IPS-18a (cell line): ENCODE data around the gene CDH20.
A peak's percentile ranks its signal among the peaks of the same experiment; 100 is the strongest.

ENCODE experiments used
- H3K27ac ChIP-seq: one replicate; pipeline ENCODE4 v1.5.1; 2013; ENCODE audit warnings: low read length
- H3K27me3 ChIP-seq: one replicate; pipeline ENCODE4 v1.6.1; 2013; ENCODE audit warnings: mild to moderate bottlenecking, low read length; ENCODE audit not compliant: control insufficient read depth, insufficient read depth
- H3K36me3 ChIP-seq: one replicate; pipeline ENCODE4 v1.6.1; 2013; ENCODE audit warnings: low read depth, low read length; ENCODE audit not compliant: control insufficient read depth
- H3K4me1 ChIP-seq: one replicate; pipeline ENCODE4 v1.6.1; 2013; ENCODE audit warnings: low read depth, low read length; ENCODE audit not compliant: control insufficient read depth
- H3K4me3 ChIP-seq: one replicate; pipeline ENCODE4 v1.5.1; 2013; ENCODE audit warnings: low read length
- H3K9ac ChIP-seq: one replicate; pipeline ENCODE4 v1.6.1; 2013; ENCODE audit warnings: mild to moderate bottlenecking, low read length, moderate library complexity
- H3K9me3 ChIP-seq: one replicate; pipeline ENCODE4 v1.6.1; 2013; ENCODE audit warnings: low read depth, low read length; ENCODE audit not compliant: control insufficient read depth

Gene CDH20

GRCh38 chr18:61581578-61582201, 248.5 kb downstream of the CDH20 start:
- H3K27me3 ChIP-seq = peaks cover 16% of the 10 kb centered on the region
- H3K4me3 ChIP-seq = peak overlapping the region; percentile 66
- H3K36me3 ChIP-seq = no peaks in the 10 kb centered on the region
- peak overlapping the region; percentile 23 for H3K9ac ChIP-seq
- peaks cover 4% of the 10 kb centered on the region for H3K4me1 ChIP-seq
- no peak overlapping the region for H3K27ac ChIP-seq
- H3K9me3 ChIP-seq = no peaks in the 10 kb centered on the region

- Histone ChIP-seq H3K27me3 (peaks cover 16% of the 10 kb centered on the region), H3K4me1 (peaks cover 4% of the 10 kb centered on the region), H3K9ac (no peak overlapping the region), H3K27ac (no peak overlapping the region), H3K4me3 (peak overlapping the region; percentile 66), H3K9me3 (no peaks in the 10 kb centered on the region), H3K36me3 (no peaks in the 10 kb centered on the region)
These were observed 249.0 kb downstream of the CDH20 start for GRCh38 chr18:61582202-61582710.

GRCh38 chr18:61583548-61583947, 250.3 kb downstream of the CDH20 start:
- H3K9me3 ChIP-seq = no peaks in the 10 kb centered on the region
- H3K4me3 ChIP-seq = no peak overlapping the region
- H3K27ac ChIP-seq = no peak overlapping the region
- peaks cover 16% of the 10 kb centered on the region for H3K27me3 ChIP-seq
- H3K9ac ChIP-seq = no peak overlapping the region
- H3K36me3 ChIP-seq = no peaks in the 10 kb centered on the region
- peaks cover 4% of the 10 kb centered on the region for H3K4me1 ChIP-seq

GRCh38 chr18:61587865-61588264, 254.6 kb downstream of the CDH20 start:
- Histone ChIP-seq H3K9me3 (no peaks in the 10 kb centered on the region), H3K9ac (no peak overlapping the region), H3K4me3 (no peak overlapping the region), H3K27ac (no peak overlapping the region), H3K27me3 (peaks cover 6% of the 10 kb centered on the region), H3K4me1 (no peaks in the 10 kb centered on the region), H3K36me3 (no peaks in the 10 kb centered on the region)

GRCh38 chr18:61589053-61589723, 256.0 kb downstream of the CDH20 start:
- Histone ChIP-seq H3K4me1 (no peaks in the 10 kb centered on the region), H3K27me3 (no peaks in the 10 kb centered on the region), H3K36me3 (no peaks in the 10 kb centered on the region), H3K9ac (no peak overlapping the region), H3K9me3 (no peaks in the 10 kb centered on the region), H3K4me3 (no peak overlapping the region), H3K27ac (no peak overlapping the region)

- no peaks in the 10 kb centered on the region for H3K4me1 ChIP-seq
- H3K9me3 ChIP-seq = no peaks in the 10 kb centered on the region
- no peak overlapping the region for H3K4me3 ChIP-seq
- no peaks in the 10 kb centered on the region for H3K27me3 ChIP-seq
- H3K27ac ChIP-seq = no peak overlapping the region
- no peaks in the 10 kb centered on the region for H3K36me3 ChIP-seq
- H3K9ac ChIP-seq = no peak overlapping the region
These were observed 256.5 kb downstream of the CDH20 start for GRCh38 chr18:61589724-61590065.

- no peaks in the 10 kb centered on the region for H3K9me3 ChIP-seq
- H3K27ac ChIP-seq = no peak overlapping the region
- no peaks in the 10 kb centered on the region for H3K36me3 ChIP-seq
- H3K27me3 ChIP-seq = no peaks in the 10 kb centered on the region
- no peak overlapping the region for H3K4me3 ChIP-seq
- H3K4me1 ChIP-seq = no peaks in the 10 kb centered on the region
- H3K9ac ChIP-seq = no peak overlapping the region
These were observed 258.0 kb downstream of the CDH20 start for GRCh38 chr18:61591253-61591652.

GRCh38 chr18:61595615-61596251, 262.5 kb downstream of the CDH20 start:
- Histone ChIP-seq H3K9ac (no peak overlapping the region), H3K4me3 (no peak overlapping the region), H3K36me3 (no peaks in the 10 kb centered on the region), H3K4me1 (peaks cover 9% of the 10 kb centered on the region), H3K27me3 (no peaks in the 10 kb centered on the region), H3K27ac (no peak overlapping the region), H3K9me3 (no peaks in the 10 kb centered on the region)

- H3K9me3 ChIP-seq = no peaks in the 10 kb centered on the region
These were observed 263.1 kb downstream of the CDH20 start for GRCh38 chr18:61596296-61596695.

GRCh38 chr18:61597316-61597715, 264.1 kb downstream of the CDH20 start:
- no peak overlapping the region for H3K27ac ChIP-seq
- H3K9me3 ChIP-seq = no peaks in the 10 kb centered on the region
- peaks cover 9% of the 10 kb centered on the region for H3K4me1 ChIP-seq
- no peak overlapping the region for H3K9ac ChIP-seq
- no peak overlapping the region for H3K4me3 ChIP-seq
- H3K36me3 ChIP-seq = no peaks in the 10 kb centered on the region
- no peaks in the 10 kb centered on the region for H3K27me3 ChIP-seq

More at GRCh38 chr18:61596296-61596695, 263.1 kb downstream of the CDH20 start:
- no peak overlapping the region for H3K4me3 ChIP-seq
- H3K4me1 ChIP-seq = peaks cover 9% of the 10 kb centered on the region
- H3K27ac ChIP-seq = no peak overlapping the region
- no peaks in the 10 kb centered on the region for H3K27me3 ChIP-seq
- H3K36me3 ChIP-seq = no peaks in the 10 kb centered on the region
- no peak overlapping the region for H3K9ac ChIP-seq

GRCh38 chr18:61600422-61600821, 267.2 kb downstream of the CDH20 start:
- H3K4me3 ChIP-seq = no peak overlapping the region
- H3K27me3 ChIP-seq = no peaks in the 10 kb centered on the region
- no peak overlapping the region for H3K27ac ChIP-seq
- no peak overlapping the region for H3K9ac ChIP-seq
- H3K9me3 ChIP-seq = no peaks in the 10 kb centered on the region
- H3K36me3 ChIP-seq = no peaks in the 10 kb centered on the region
- peaks cover 9% of the 10 kb centered on the region for H3K4me1 ChIP-seq
